IPS DF 19.7 (cell line): Measurements from ENCODE around the gene GTF2IRD1.
"Not testable (repeated sequence)": the region's sequence is repeated elsewhere in the genome, so short reads cannot be mapped to it uniquely, and the experiment has no call there.

ENCODE experiments used
- DNase-seq: peaks from one replicate; pipeline ENCODE4 v3.0.0-alpha.2; 2013; ENCODE audit warnings: low read depth, low spot score

The GTF2IRD1 gene, protein sequence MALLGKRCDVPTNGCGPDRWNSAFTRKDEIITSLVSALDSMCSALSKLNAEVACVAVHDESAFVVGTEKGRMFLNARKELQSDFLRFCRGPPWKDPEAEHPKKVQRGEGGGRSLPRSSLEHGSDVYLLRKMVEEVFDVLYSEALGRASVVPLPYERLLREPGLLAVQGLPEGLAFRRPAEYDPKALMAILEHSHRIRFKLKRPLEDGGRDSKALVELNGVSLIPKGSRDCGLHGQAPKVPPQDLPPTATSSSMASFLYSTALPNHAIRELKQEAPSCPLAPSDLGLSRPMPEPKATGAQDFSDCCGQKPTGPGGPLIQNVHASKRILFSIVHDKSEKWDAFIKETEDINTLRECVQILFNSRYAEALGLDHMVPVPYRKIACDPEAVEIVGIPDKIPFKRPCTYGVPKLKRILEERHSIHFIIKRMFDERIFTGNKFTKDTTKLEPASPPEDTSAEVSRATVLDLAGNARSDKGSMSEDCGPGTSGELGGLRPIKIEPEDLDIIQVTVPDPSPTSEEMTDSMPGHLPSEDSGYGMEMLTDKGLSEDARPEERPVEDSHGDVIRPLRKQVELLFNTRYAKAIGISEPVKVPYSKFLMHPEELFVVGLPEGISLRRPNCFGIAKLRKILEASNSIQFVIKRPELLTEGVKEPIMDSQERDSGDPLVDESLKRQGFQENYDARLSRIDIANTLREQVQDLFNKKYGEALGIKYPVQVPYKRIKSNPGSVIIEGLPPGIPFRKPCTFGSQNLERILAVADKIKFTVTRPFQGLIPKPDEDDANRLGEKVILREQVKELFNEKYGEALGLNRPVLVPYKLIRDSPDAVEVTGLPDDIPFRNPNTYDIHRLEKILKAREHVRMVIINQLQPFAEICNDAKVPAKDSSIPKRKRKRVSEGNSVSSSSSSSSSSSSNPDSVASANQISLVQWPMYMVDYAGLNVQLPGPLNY

GRCh38 chr7:74453322-74454011 is at the start of gene GTF2IRD1:
GTF2IRD1 (plus strand) TSS chr7:74453906; CDS start chr7:74508081, 54,175 bp downstream.
- no peak for DNase-seq

DNA sequence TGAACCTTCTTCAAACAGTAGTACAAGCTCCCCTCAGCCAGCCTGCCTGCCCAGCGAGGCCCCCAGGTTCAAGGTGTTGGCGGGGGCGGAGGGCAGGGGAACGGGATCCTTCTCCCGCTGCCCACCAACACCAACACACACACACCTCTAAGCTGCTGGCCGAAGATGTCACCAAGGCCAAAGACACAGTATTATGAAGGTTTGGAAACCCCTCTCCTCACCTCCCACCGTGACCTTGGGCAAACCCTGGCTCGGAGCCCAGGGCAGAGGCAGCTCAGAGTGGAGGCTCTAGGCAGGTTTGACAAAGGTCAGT is 49.4 kb upstream of the GTF2IRD1 start:
- DNase-seq = no peak

- no peak for DNase-seq
These were observed 49.0 kb upstream of the GTF2IRD1 start for GRCh38 chr7:74404741-74405140.

- no peak for DNase-seq
These were observed 48.4 kb upstream of the GTF2IRD1 start for GRCh38 chr7:74405191-74405898.

DNA sequence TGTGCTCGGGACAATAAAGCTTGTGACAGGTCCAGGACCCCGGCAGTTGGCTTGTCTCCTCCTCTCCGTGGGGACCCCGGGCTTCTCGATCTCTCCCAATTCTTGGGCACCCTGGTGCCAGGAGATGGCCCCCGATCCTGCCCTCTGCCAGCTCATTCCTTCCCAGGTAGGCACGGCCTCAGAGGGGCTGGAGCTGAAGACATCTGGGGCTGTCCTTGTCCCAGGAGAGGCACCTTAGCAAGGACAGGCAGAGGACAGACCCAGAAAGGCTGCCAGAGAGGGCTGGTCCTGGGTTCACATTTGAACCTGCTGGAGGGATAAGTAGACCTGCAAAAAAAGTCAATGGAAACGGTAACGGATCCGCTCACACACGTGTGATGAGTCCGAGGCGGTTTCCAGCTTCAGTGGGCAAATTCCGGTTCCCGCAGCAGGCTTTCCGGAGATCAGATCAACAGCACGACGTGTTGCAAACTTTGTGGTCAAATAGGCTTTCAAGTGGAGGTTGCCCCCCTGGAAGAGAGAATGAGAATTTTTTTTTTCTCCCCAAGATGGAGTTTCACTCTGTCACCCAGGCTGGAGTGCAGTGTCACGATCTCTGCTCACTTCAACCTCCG is 47.7 kb upstream of the GTF2IRD1 start:
- DNase-seq = no peak

- no peak for DNase-seq
These were observed 45.7 kb upstream of the GTF2IRD1 start for GRCh38 chr7:74407958-74408357.

DNA sequence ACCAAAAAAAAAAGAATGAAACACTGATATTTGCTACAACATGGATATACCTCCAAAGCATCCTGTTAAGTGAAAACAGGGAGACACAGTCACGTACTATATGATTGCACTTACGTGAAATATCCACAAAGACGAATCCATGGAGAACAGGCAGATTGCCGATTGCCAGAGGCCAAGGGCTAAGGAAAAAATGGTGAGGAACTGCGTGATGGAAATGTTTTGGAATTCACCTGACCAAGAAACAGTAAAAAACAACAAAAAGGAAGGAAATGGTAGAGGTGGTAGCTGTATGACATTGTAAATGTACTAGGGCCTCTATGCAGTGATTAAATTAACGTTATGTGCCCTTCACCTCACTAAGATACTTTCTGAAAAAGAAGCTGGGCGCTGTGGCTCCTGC is 44.1 kb upstream of the GTF2IRD1 start:
- DNase-seq = no peak

GRCh38 chr7:74410772-74411171 is 42.9 kb upstream of the GTF2IRD1 start:
- no peak for DNase-seq

GRCh38 chr7:74411571-74411970 is 42.1 kb upstream of the GTF2IRD1 start:
- DNase-seq = not testable (repeated sequence)

- no peak for DNase-seq
These were observed 41.6 kb upstream of the GTF2IRD1 start for GRCh38 chr7:74412056-74412455.

DNA sequence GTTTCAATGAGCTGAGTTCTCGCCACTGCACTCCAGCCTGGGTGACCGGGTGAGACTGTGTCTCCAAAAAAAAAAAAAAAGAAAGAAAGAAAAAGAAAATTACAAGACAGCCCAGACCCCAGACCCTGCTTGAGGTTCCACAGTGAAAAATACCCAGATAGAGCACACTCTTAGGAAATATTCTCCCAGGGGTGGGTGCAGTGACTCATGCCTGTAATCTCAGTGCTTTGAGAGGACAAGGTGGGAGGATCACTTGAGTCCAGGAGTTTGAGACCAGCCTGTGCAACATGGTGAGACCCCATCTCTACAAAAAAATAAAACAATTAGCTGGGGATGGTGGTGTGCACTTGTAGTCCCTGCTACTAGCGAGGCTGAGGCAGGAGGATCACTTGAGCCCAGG is 41.1 kb upstream of the GTF2IRD1 start:
- no peak for DNase-seq

DNA sequence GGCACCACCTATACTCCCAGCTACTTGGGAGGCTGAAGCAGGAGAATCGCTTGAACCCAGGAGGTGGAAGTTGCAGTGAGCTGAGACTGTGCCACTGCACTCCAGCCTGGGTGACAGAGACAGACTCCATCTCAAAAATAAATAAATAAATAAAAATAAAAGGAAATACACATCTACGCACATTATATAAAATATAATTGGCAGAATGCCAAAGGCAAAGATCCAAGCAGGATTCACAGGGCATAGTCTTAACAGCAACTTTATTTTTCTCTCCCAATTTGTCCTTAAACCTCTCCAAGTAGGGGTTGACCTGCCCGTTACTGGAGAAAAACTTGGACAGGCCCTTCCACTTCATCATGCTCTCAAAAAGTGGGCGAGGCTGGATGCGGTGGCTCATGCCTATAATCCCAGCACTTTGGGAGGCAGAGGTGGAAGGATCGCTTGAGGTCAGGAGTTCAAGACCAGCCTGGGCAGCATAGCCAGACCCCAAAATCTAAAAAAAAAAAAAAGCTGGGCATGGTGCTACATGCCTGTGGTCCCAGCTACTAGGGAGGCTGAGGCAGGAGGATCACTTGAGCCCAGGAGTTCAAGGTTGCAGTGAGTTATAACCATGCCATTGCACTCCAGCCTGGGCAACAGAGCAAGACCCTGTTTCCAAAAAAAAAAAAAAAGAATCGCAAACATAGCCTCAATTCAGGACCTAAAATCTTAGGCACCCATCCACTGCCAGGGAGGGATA is 38.9 kb upstream of the GTF2IRD1 start:
- not testable (repeated sequence) for DNase-seq

DNA sequence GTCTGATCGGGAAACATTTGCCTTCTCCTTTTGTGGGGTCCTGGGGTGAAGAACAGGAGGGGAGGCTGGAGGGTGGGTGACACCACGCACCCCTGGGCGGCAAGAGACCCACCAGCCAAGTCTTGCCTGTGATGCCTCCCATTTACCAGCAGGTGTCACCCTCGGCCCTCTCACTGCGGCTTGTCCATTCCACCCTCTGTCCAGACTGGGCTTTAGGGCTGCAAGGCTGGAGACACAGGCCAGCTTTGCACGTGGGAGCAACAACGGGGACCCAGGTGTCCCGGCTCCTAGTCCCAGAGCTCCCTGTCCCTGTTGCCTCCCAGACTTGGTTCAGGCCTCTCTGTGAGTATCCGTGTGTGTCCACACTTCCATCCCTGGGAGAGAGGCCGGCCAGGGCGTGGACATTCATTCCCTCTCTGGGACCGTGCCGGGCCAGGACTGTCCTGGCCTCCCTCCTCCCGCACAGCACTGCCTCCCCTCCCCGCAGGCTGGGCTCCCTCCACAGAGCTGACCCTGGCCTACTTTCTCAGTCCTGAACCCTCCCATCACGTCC is 36.2 kb upstream of the GTF2IRD1 start:
- no peak for DNase-seq

DNA sequence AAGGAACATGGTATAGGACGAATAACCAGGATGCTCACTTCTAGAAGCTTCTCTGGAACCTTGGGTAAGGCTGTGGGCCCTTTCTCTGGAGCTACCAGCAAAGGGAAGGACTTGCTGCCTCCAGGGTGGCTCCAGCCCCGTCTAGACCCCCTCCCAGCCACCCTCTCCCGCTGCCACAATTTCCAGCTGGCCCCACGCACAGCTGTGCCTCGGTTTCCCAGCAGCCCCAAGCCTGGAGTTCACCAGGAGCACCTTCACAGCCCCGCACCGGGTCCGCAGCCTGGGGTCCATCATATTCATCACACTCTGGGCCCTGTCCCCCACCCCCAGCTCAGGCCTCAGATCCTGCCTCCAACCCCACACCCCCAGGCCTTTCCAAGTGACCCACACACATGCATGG is 35.6 kb upstream of the GTF2IRD1 start:
- DNase-seq = no peak

DNA sequence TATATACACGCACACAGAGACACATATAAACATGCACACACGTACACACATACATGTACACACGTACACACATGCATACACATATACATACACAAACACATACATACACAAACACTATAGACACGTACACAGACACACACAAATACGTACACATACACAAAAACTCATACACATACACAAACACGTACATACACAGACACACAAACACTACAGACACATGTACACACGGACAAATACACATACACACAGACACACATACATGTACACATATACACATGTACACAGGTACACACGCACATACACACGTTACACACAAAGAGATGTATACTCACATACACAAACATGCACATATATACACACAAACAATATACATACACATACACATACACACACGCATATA is 35.2 kb upstream of the GTF2IRD1 start:
- no peak for DNase-seq

- not testable (repeated sequence) for DNase-seq
These were observed 34.5 kb upstream of the GTF2IRD1 start for GRCh38 chr7:74419232-74419631.

DNA sequence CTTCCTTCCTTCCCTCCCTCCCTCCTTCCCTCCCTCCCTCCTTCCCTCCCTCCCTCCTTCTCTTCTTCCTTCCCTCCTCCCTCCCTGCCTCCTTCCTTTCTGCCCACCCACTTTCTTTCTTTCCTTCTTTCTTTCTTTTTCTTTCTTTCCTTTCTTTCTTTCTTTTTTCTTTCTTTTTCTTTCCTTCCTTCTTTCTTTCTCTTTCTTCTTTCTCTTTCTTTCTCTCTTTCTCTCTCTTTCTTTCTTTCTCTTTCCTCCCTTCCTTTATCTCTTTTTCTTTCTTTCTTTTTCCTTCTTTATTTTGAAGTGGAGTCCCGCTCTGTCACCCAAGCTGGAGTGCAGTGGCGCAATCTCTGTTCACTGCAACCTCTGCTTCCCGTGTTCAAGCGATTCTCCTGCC is 33.7 kb upstream of the GTF2IRD1 start:
- no peak for DNase-seq

DNA sequence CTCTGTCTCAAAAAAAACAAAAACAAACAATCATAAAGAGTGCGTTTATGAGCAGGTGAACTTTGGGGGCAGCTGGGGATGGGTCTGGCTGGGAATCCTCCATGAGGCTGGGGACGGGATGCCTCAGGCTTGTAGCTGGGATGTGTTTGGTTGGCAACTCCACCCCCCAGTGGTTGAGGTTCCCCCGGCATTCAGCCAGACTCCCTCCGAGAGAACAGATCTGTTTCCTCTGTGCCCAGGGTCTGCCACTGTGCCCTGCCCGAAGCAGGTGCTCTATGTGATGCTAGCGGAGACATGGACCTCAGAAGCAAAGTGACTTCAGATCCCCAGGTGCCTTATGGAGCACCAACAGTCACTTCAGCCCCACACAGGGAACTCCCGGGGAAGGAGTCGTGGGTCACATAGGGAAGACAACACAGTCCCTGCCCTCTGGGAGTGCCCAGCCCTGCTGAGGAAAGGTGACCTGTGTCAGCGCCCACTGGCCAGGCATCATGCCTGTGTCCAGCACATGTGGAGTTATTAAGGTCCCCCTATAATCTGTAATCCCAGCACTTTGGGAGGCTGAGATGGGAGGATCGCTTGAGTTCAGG is 29.3 kb upstream of the GTF2IRD1 start:
- DNase-seq = no peak

DNA sequence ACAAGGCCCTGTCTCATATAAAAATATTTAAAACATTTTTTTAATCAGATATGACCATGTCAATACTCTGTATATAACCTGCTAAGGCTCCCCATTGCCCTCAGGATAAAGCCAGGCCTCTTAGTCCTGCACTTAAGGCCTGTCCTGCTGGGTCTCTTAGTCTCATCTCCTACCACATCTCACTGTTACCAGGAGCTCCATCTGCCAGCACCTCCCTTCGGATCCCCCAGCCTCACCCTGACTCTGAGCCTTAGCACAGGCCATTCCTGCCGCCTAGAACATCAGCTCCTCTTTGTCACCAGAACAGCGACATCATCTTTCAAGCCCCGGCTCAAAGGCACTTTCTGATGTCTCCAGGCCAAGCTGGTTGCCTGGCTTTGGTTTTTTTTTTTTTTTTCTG is 25.7 kb upstream of the GTF2IRD1 start:
- no peak for DNase-seq
